A673 (cell line): Measurements from ENCODE around the gene MFSD6L. TPM values are rescaled to one million over a fixed set of nuclear protein-coding genes. Genes with fewer than 3 reads are reported as not detected.

Experiments used
- BruUV-seq: library from RNA; stranded (reverse); fragments of 400-500 nt; replicated peaks from 2 replicates; lab custom pipeline; 2021; lab: Mats Ljungman, UMichigan
- CTCF ChIA-PET: fragments of 300-600 bp; sonication (Branson Sonifier 250); formaldehyde crosslinking; loops from one replicate; lab custom pipeline; 2022; ENCODE audit warnings: antibody characterized with exemption; lab: Charles Lee
- POLR2A ChIA-PET: fragments of 300-600 bp; sonication (Branson Sonifier 250); formaldehyde crosslinking; loops from one replicate; lab custom pipeline; 2022; ENCODE audit warnings: antibody characterized with exemption; ENCODE audit not compliant: low non-redundant PET; lab: Charles Lee
- DNase-seq: peaks from one replicate; pipeline ENCODE4 v3.0.0-alpha.2; 2015; ENCODE audit warnings: low spot score
- H3K27ac ChIP-seq: fragments of 200-600 bp; sonication (generic); 2 replicates; pipeline ENCODE4 v1.5.1; 2016; ENCODE audit warnings: mixed run types, low read depth, mild to moderate bottlenecking, mixed read lengths, antibody characterized with exemption, low read length; ENCODE audit not compliant: poor library complexity, severe bottlenecking
- H3K27me3 ChIP-seq: fragments of 200-600 bp; sonication (generic); replicated peaks from 2 replicates; pipeline ENCODE4 v1.6.1; 2017; ENCODE audit warnings: mixed run types, low read depth, mild to moderate bottlenecking, mixed read lengths, antibody characterized with exemption, low read length; ENCODE audit not compliant: insufficient read depth, poor library complexity
- H3K36me3 ChIP-seq: fragments of 200-600 bp; sonication (generic); 2 replicates; pipeline ENCODE4 v1.6.1; 2016; ENCODE audit warnings: mixed run types, mild to moderate bottlenecking, mixed read lengths, antibody characterized with exemption, low read length; ENCODE audit not compliant: insufficient read depth, poor library complexity, severe bottlenecking
- H3K4me1 ChIP-seq: fragments of 200-600 bp; sonication (generic); 2 replicates; pipeline ENCODE4 v1.6.1; 2017; ENCODE audit warnings: mixed run types, mild to moderate bottlenecking, mixed read lengths, antibody characterized with exemption, low read length; ENCODE audit not compliant: insufficient read depth, poor library complexity, severe bottlenecking
- H3K4me3 ChIP-seq: fragments of 200-600 bp; sonication (generic); 2 replicates; pipeline ENCODE4 v1.5.1; 2016; ENCODE audit warnings: low read depth, mixed run types, mild to moderate bottlenecking, mixed read lengths, low read length; ENCODE audit not compliant: poor library complexity, severe bottlenecking
- H3K9me3 ChIP-seq: fragments of 200-600 bp; sonication (generic); 2 replicates; pipeline ENCODE4 v1.6.1; 2016; ENCODE audit warnings: mixed run types, low read depth, mild to moderate bottlenecking, mixed read lengths, antibody characterized with exemption, low read length; ENCODE audit not compliant: poor library complexity, severe bottlenecking
- EZH2 ChIP-seq: fragments of 200-600 bp; sonication (generic); IDR thresholded peaks from 2 replicates; pipeline ENCODE4 v1.6.1; 2017; ENCODE audit warnings: borderline replicate concordance, low read depth, mild to moderate bottlenecking, mixed read lengths, antibody characterized with exemption, low read length; ENCODE audit not compliant: poor library complexity, severe bottlenecking
- intact Hi-C: fragments of 100-400 bp; cut with micrococcal nuclease; formaldehyde crosslinking; loops from one replicate; pipeline ENCODE4 v1.10.0; 2022; ENCODE audit not compliant: unreplicated experiment
- total RNA-seq: library from RNA; stranded (reverse); gene quantifications from 2 replicates; pipeline ENCODE4 v1.2.3, GENCODE V29; 2021
- TF ChIP-seq, protein P1 (sequence below): fragments of 300-800, 200-600 bp; sonication (generic); conservative IDR thresholded peaks from 2 replicates; pipeline ENCODE4 v1.5.1; 2017; ENCODE audit warnings: low read depth, mild to moderate bottlenecking, antibody characterized with exemption, low read length, moderate library complexity, mixed read lengths

MFSD6L gene
- total RNA-seq, 1 experiment from 2014 or later, result not detected

GRCh38 chr17:8825802-8826201, 26.6 kb upstream of the MFSD6L start:
- H3K9me3 ChIP-seq, result peaks cover 9% of the 10 kb centered on the region
- TF ChIP-seq, protein P1, sequence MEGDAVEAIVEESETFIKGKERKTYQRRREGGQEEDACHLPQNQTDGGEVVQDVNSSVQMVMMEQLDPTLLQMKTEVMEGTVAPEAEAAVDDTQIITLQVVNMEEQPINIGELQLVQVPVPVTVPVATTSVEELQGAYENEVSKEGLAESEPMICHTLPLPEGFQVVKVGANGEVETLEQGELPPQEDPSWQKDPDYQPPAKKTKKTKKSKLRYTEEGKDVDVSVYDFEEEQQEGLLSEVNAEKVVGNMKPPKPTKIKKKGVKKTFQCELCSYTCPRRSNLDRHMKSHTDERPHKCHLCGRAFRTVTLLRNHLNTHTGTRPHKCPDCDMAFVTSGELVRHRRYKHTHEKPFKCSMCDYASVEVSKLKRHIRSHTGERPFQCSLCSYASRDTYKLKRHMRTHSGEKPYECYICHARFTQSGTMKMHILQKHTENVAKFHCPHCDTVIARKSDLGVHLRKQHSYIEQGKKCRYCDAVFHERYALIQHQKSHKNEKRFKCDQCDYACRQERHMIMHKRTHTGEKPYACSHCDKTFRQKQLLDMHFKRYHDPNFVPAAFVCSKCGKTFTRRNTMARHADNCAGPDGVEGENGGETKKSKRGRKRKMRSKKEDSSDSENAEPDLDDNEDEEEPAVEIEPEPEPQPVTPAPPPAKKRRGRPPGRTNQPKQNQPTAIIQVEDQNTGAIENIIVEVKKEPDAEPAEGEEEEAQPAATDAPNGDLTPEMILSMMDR, result no peak
- no peak for TF ChIP-seq EZH2
- intact Hi-C loops, result no loop called here
- no peaks in the 10 kb centered on the region for H3K36me3 ChIP-seq
- no peak overlapping the region for H3K4me3 ChIP-seq
- H3K4me1 ChIP-seq, result no peaks in the 10 kb centered on the region
- BruUV-seq, result no TSS peak
- no peaks in the 10 kb centered on the region for H3K27me3 ChIP-seq
- ChIA-PET CTCF (no interaction called here), POLR2A (no interaction called here)
- no peak for DNase-seq
- no peak overlapping the region for H3K27ac ChIP-seq

DNA sequence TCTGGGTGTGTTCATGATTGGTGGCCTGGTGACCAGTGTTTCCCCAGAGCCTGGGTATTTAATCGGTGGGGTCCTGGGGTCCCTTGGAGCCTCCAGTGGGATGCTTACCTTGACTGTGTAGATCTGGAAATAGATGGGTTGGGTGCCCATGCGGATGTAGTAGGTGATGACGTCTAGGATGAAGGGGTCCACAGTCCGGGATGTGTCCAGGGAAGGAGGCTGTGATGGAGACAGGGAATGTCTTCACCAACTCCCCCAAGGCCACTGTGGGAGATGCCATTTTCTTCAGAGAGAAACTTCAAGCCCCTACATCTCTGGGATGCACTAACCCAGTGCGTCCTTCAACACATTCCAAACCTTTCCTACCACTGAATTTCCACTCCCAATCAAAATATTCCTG, 24.1 kb upstream of the MFSD6L start:
- intact Hi-C loops, result no loop called here
- no TSS peak for BruUV-seq
- POLR2A ChIA-PET, result no interaction called here
- Histone ChIP-seq H3K27me3 (no peaks in the 10 kb centered on the region), H3K4me3 (no peak overlapping the region), H3K27ac (no peak overlapping the region), H3K9me3 (peaks cover 9% of the 10 kb centered on the region), H3K4me1 (no peaks in the 10 kb centered on the region), H3K36me3 (no peaks in the 10 kb centered on the region)
- no peak for DNase-seq
- CTCF ChIA-PET, result no interaction called here
- TF ChIP-seq EZH2, result no peak
- TF ChIP-seq, protein P1, result no peak

DNA sequence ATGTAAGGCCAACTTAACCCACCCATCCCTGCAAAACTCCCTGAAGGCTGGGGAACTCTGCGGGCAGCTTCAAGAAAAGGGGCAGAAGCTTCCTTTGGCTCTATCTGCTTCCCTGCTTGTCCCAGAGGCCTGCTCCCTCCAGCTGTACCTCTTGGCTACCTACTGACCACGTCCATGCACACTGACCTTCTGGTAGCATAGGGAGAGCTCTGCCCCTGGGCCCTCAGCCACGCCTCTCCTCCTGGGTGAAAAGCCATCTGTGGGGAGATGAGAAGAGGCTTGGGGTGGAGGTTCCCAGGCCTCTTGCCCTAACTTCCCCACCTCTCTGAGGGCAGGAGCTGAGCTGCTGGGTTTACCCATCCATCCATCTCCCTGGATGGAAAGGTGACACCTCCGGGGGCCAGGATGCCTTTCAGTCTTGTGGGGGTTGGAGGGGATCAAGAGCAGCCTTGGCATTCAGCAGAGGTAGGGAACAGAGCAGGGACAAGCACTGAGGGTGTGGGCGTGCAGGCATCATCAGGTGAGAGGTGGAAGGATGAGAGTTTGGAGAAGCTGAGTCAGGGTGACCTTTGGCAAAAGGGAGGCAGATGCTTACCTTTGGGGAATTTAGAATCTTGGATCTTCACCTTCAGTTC, 23.4 kb upstream of the MFSD6L start:
- no peak for DNase-seq
- intact Hi-C loops, result no loop called here
- no peak for TF ChIP-seq EZH2
- TF ChIP-seq, protein P1, result no peak

More for the DNA sequence above, 23.4 kb upstream of the MFSD6L start:
- Histone ChIP-seq H3K27me3 (peaks cover 3% of the 10 kb centered on the region), H3K9me3 (peaks cover 9% of the 10 kb centered on the region), H3K27ac (no peak overlapping the region), H3K4me3 (no peak overlapping the region), H3K4me1 (no peaks in the 10 kb centered on the region), H3K36me3 (no peaks in the 10 kb centered on the region)
- POLR2A ChIA-PET, result no interaction called here
- CTCF ChIA-PET, result interaction anchor here (0.5 kb wide), 1 partner anchor 8 kb away, joined by 6 read pairs; no protein-coding TSS in a partner anchor
- no TSS peak for BruUV-seq
